Heart right ventricle (tissue), 16 donors: ENCODE data around the gene ANO10. TPM values are rescaled to one million over a fixed set of nuclear protein-coding genes. Genes with fewer than 3 reads are reported as not detected.
"Not testable (repeated sequence)": the region's sequence is repeated elsewhere in the genome, so short reads cannot be mapped to it uniquely, and the experiment has no call there.

ENCODE experiments used
- ATAC-seq, 8 donors: fragments of 200-7000 bp; cut with Tn5 transposase; one replicate each; pipeline ENCODE4 v1.9.1; 2020; ENCODE audit warnings: mild to moderate bottlenecking in 8 of 8, moderate library complexity in 8 of 8, moderate number of reproducible peaks in 1 of 8
- DNase-seq, 2 donors: peaks; one replicate each; pipeline ENCODE4 v3.0.0-alpha.2; 2020
- H3K27ac ChIP-seq, 10 donors: fragments of 200-600 bp; sonication (generic) in 2 of 10; one replicate each; pipeline versions ENCODE4 v1.5.0 to v1.8.0; 2020 to 2022; ENCODE audit warnings: mild to moderate bottlenecking in 3 of 10
- H3K27me3 ChIP-seq, 7 donors: fragments of 200-600 bp; one replicate each; pipeline ENCODE4 v1.8.0; 2021 to 2022; ENCODE audit warnings: mild to moderate bottlenecking in 2 of 7
- H3K36me3 ChIP-seq, 9 donors: fragments of 200-600 bp; sonication (generic) in 1 of 9; one replicate each; pipeline versions ENCODE4 v1.5.0 to v1.8.0; 2020 to 2022; ENCODE audit warnings: mild to moderate bottlenecking in 2 of 9
- H3K4me1 ChIP-seq, 9 donors: fragments of 200-600 bp; sonication (generic) in 1 of 9; one replicate each; pipeline versions ENCODE4 v1.5.0 to v1.8.0; 2020 to 2022; ENCODE audit warnings: mild to moderate bottlenecking in 4 of 9
- H3K4me3 ChIP-seq, 10 donors: fragments of 200-600 bp; sonication (generic) in 2 of 10; one replicate each; pipeline versions ENCODE4 v1.5.0 to v1.8.0; 2020 to 2022; ENCODE audit warnings: mild to moderate bottlenecking in 7 of 10, moderate library complexity in 2 of 10
- H3K9me3 ChIP-seq, 11 donors: fragments of 200-600 bp in 10 of 11; sonication (generic) in 2 of 11; one replicate each; pipeline versions ENCODE4 v1.5.0 to v1.8.0; 2013 to 2022; ENCODE audit warnings: mild to moderate bottlenecking in 2 of 11, control low read depth in 1 of 11, moderate library complexity in 1 of 11
- WGBS, 2 donors: extraction: QIAGEN DNeasy Blood & Tissue Kit; methylation state at CpG; one replicate each; pipeline ENCODE4 v1.1.7; 2013; ENCODE audit warnings: inconsistent platforms in 1 of 2; 5-methylcytosine and 5-hydroxymethylcytosine counted together
- intact Hi-C, 10 donors: fragments of 100-400 bp; cut with DNase I; formaldehyde crosslinking; loops; one replicate each; pipeline versions ENCODE4 v1.11.1 to v1.14.2; 2022
- polyA plus RNA-seq, 2 donors: library from polyadenylated mRNA; stranded (reverse); fragments of 200-250 nt; gene quantifications; one replicate each; pipeline ENCODE4 v1.2.3, GENCODE V29; 2013
- total RNA-seq, 10 donors: library from RNA; stranded (reverse); fragmentation: NEBNext Ultra II Directional in 3 of 10; extraction: Animal tissue kit (Norgen Biotek cat#: 25700) in 3 of 10; gene quantifications; one replicate each; pipeline versions ENCODE4 v1.2.1 to v1.2.4, GENCODE V29; 2021 to 2023
- TF ChIP-seq, protein P1 (sequence below), 9 donors: fragments of 200-600 bp; sonication (generic) in 2 of 9; IDR thresholded peaks; one replicate each; pipeline versions ENCODE4 v1.5.0 to v1.8.0; 2021 to 2022; ENCODE audit warnings: antibody characterized with exemption in 9 of 9, mild to moderate bottlenecking in 5 of 9, moderate library complexity in 1 of 9
- donor health status: Arrhythmogenic right ventricular cardiomyopathy.
- donor health status: ischemic (EF 13 %, LVEDD 7.1; RV severe dilation, severe dysfunction).
- donor health status: healthy with polysubstance abuse.
- donor health status: DM: no; HTN: yes; CAD: no.
- donor health status: DM: no; HTN: no; CAD: no.
- donor health status: ischemic (EF 25% LVEDD 6.9; RV normal size, moderate dysfunction).
- donor health status: ischemic (EF 25% LVEDD 5.7; RV mildly dilated, moderate dysfunction).
- donor health status: healthy.
- donor health status: DM: yes; HTN: yes; CAD: no.
- donor health status: Ischemic cardiomyopathy.
- donor health status: ischemic (EF 35%, LVEDD 5.7; RV mildly dilated, moderate dysfunction).
- donor health status: nonischemic (EF 11% LVEDD 7.7; RV severe dilation, severe dysfunction).
- donor health status: DM: yes; HTN: yes; CAD: no.
- donor health status: PGD.
- donor health status: ischemic (EF 29% LVEDD 5.4; RV normal size, mild dysfunction).
- donor health status: nonischemic (EF 23%, LVEDD 6.1; RV moderate dilation, normal function).

ANO10 gene
- total and polyA plus RNA-seq, 12 donors: 7.1 to 24.2 (median 13.3) TPM

DNA sequence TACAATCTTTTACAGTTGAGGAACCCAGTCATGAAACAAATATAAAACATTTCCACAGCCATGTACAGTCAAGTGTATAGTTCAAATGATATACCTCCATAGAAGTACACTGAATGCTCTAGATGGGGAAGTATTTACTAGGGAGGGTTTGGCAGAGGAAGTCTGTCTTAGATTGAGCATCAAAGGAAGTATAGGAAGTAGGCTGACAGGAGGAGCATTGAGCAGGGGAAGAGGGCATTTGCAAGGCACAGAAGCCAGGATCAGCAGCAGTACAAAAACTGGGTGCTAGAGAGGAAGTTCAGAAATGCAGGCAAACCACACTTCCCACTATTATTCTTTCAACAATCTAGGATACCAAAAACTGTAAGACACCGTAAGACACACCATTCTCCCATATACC lies 122.6 kb downstream of the ANO10 start:
- TF ChIP-seq, protein P1, sequence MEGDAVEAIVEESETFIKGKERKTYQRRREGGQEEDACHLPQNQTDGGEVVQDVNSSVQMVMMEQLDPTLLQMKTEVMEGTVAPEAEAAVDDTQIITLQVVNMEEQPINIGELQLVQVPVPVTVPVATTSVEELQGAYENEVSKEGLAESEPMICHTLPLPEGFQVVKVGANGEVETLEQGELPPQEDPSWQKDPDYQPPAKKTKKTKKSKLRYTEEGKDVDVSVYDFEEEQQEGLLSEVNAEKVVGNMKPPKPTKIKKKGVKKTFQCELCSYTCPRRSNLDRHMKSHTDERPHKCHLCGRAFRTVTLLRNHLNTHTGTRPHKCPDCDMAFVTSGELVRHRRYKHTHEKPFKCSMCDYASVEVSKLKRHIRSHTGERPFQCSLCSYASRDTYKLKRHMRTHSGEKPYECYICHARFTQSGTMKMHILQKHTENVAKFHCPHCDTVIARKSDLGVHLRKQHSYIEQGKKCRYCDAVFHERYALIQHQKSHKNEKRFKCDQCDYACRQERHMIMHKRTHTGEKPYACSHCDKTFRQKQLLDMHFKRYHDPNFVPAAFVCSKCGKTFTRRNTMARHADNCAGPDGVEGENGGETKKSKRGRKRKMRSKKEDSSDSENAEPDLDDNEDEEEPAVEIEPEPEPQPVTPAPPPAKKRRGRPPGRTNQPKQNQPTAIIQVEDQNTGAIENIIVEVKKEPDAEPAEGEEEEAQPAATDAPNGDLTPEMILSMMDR (IDR thresholded peaks at IDR 0.05): no peak
- H3K4me3 ChIP-seq: no peak overlapping the region
- H3K4me1 ChIP-seq: peaks cover 0 to 51% (median 18%) of the 10 kb centered on the region in 9 donors
- intact Hi-C loops: loop anchor here in 1 of 10 donors (5.0 kb wide), 1 partner anchor 107 kb away; no protein-coding TSS in a partner anchor
- 63 to 79% methylated on average over 1 of the region's 1 CpG for WGBS, 2 donors
- peak overlapping the region in 5 of 10 donors; percentile 7 to 71 (median 51) for H3K27ac ChIP-seq
- H3K9me3 ChIP-seq: no peaks in the 10 kb centered on the region
- H3K36me3 ChIP-seq: no peaks in the 10 kb centered on the region
- DNase-seq (no peak), ATAC-seq (peak in 6 of 8 donors; percentile 26 to 68 (median 56))
- H3K27me3 ChIP-seq: no peaks in the 10 kb centered on the region

DNA sequence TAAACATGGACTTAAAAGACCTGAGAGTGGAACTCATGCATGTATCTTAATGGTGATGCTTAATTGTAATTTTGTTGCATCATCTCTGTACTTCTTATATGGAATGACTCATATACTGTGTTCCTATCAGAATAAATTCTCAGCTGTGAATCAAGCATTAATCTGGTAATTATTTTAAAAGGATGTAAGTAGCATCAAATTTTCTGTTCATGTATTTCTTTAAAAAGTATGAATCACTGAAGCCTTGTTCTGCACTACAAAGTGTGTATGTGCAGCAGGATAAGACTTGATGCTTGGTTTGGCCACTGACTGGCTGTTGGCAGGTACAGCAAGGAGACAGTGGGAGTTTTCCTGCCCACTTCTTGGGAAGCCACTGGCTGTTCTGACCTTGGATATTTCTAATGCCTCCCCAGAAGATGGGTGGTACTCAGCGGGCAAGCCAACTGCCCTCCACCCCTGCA lies 123.9 kb downstream of the ANO10 start:
- H3K4me3 ChIP-seq: no peak overlapping the region
- peaks cover 0 to 2% (median 0%) of the 10 kb centered on the region in 11 donors for H3K9me3 ChIP-seq
- TF ChIP-seq, protein P1 (IDR thresholded peaks at IDR 0.05): no peak
- DNase-seq (peak in 1 of 2 donors; percentile 11), ATAC-seq (peak in 7 of 8 donors; percentile 22 to 56 (median 37))
- intact Hi-C loops: loop anchor here in 1 of 10 donors (5.0 kb wide), 1 partner anchor 106 kb away; no protein-coding TSS in a partner anchor
- no peaks in the 10 kb centered on the region for H3K36me3 ChIP-seq
- H3K4me1 ChIP-seq: peaks cover 0 to 45% (median 18%) of the 10 kb centered on the region in 9 donors
- H3K27ac ChIP-seq: peak overlapping the region in 7 of 10 donors; percentile 9 to 71 (median 51)
- WGBS, 2 donors: 69 to 73% methylated on average over 1 of the region's 1 CpG
- H3K27me3 ChIP-seq: no peaks in the 10 kb centered on the region

DNA sequence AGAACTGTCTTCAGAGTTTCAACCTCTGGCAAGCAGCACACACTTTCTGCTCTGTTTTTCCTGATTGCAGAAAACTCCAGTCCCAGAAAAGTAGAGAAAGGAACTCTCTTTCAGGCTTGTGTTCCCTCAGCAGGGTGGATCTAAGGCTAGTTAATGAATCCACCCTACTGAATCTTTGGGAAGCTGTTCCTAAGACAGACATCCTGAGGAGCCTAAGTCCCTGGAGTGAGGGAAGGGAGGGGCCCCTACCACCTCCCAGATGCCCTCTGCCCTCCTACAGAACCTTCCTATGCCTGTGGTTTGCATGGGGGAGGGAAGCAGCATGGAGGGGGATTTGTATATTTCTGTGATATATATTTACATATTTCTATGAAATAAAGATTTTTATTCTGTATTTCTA lies 124.4 kb downstream of the ANO10 start:
- TF ChIP-seq, protein P1 (IDR thresholded peaks at IDR 0.05): no peak
- Histone ChIP-seq H3K27ac (peak overlapping the region in 7 of 10 donors; percentile 15 to 71 (median 51)), H3K4me1 (peaks cover 0 to 40% (median 18%) of the 10 kb centered on the region in 9 donors), H3K4me3 (no peak overlapping the region), H3K27me3 (no peaks in the 10 kb centered on the region), H3K36me3 (no peaks in the 10 kb centered on the region), H3K9me3 (peaks cover 0 to 5% (median 0%) of the 10 kb centered on the region in 11 donors)
- peak in 4 of 8 donors; percentile 50 to 71 (median 58) for ATAC-seq
- intact Hi-C loops: loop anchor here in 1 of 10 donors (5.0 kb wide), 1 partner anchor 105 kb away; no protein-coding TSS in a partner anchor
- no peak for DNase-seq

DNA sequence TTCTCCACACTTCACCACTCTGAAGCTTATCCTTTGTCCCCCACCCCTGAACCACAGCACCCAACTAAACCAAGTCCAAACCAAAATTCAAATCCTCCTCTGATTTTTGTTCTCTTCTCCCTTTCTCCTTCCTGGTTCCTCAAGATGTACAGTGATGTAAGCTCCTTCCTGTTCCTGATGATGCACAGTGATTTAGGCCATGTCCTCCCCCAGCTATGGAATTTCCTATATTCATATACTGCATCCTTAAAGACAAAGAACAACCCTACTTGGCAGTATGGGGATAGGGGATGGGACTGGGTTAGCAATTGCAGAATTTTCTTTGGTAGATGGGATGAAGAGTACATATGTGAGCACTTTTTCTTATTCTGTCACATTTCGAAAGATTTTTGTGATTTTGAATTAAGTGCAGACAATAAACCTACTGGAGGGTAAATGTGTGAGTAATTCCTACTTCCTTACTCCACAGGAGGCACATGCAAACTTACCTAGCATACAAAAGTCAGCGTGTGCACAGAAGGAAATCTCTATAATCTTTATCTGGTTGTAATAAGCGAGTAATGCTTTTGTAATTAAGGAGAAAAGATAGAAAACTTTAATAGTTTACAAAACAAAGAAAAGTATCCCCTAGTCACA lies 125.0 kb downstream of the ANO10 start:
- intact Hi-C loops: loop anchor here in 1 of 10 donors (5.0 kb wide), 1 partner anchor 105 kb away; no protein-coding TSS in a partner anchor
- Histone ChIP-seq H3K9me3 (peaks cover 0 to 5% (median 0%) of the 10 kb centered on the region in 11 donors), H3K4me1 (peaks cover 0 to 37% (median 18%) of the 10 kb centered on the region in 9 donors), H3K27ac (peak overlapping the region in 7 of 10 donors; percentile 15 to 71 (median 51)), H3K4me3 (no peak overlapping the region), H3K27me3 (no peaks in the 10 kb centered on the region), H3K36me3 (no peaks in the 10 kb centered on the region)
- ATAC-seq (no peak), DNase-seq (no peak)
- TF ChIP-seq, protein P1 (IDR thresholded peaks at IDR 0.05): no peak
- WGBS, 2 donors: 76 to 82% methylated on average over 3 of the region's 3 CpGs

DNA sequence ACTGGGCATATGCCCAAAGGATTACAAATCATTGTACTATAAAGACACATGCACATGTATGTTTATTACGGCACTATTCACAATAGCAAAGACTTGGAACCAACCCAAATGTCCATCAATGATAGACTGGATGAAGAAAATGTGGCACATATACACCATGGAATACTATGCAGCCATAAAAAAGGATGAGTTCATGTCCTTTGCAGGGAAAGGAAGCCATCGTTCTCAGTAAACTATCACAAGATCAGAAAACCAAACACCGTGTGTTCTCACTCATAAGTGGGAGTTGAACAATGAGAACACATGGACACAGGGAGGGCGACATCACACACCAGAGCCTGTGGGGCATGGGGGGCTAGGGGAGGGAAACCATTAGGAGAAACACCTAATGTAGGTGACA lies 128.9 kb downstream of the ANO10 start:
- DNase-seq, H3K27me3 ChIP-seq, H3K36me3 ChIP-seq, intact Hi-C loops, H3K9me3 ChIP-seq, H3K4me3 ChIP-seq, ATAC-seq, H3K27ac ChIP-seq: not testable (repeated sequence)
- 96 to 99% methylated on average over 4 of the region's 4 CpGs for WGBS, 2 donors
- peaks cover 0 to 16% (median 12%) of the 10 kb centered on the region in 9 donors for H3K4me1 ChIP-seq

DNA sequence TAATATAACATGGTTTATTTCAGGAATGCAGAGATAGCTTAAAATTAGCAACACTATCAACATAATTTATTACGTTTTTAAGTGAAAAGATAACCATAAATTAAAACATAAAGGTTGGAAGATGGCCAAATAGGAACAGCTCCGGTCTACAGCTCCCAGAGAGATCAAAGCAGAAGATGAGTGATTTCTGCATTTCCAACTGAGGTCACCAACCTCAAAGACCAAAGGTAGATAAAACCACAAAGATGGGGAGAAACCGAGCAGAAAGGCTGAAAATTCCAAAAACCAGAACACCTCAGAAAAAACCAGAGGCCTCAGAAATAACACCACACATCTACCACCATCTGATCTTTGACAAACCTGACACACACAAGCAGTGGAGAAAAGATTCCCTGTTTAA lies 130.0 kb downstream of the ANO10 start:
- intact Hi-C loops, H3K4me3 ChIP-seq, H3K27ac ChIP-seq, DNase-seq, H3K27me3 ChIP-seq, ATAC-seq, H3K4me1 ChIP-seq, H3K36me3 ChIP-seq, H3K9me3 ChIP-seq: not testable (repeated sequence)
- 84 to 90% methylated on average over 3 of the region's 3 CpGs for WGBS, 2 donors
